Occipital lobe (tissue), 2 donors: ENCODE data around the gene PATJ. TPM values are rescaled to one million over a fixed set of nuclear protein-coding genes. Genes with fewer than 3 reads are reported as not detected.
"Not testable (repeated sequence)": the region's sequence is repeated elsewhere in the genome, so short reads cannot be mapped to it uniquely, and the experiment has no call there.

Experiments
- DNase-seq: peaks from one replicate; lab custom pipeline; 2025; lab: John Stamatoyannopoulos, UW
- total RNA-seq: library from RNA; depleted of rRNA; stranded (reverse); fragments of >200 nt; gene quantifications from one replicate; pipeline ENCODE4 v1.2.3, GENCODE V29; 2014

The PATJ gene
- total RNA-seq, 1 donor from 2014 or later = 19.2 TPM

DNA sequence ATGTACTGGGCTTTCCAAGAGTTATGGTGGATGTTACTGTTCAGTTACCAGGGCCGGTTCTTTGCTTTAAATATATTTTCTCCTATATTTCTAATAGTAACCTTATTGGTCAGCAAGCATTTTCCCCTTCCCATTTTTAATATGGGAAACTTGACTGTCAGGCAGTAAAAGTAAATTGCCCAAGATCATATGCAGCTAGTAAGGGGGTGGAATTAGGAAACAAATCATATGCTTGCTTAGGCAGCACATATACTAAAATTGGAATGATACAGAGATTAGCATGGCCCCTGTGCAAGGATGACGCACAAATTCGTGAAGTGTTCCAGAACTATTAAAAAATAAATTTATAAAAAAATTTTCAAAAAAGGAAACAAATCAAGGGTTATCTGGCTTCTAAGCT is 73.9 kb downstream of the PATJ start:
- no peak for DNase-seq

GRCh38 chr1:61818992-61819391 is 76.7 kb downstream of the PATJ start:
- no peak for DNase-seq

DNA sequence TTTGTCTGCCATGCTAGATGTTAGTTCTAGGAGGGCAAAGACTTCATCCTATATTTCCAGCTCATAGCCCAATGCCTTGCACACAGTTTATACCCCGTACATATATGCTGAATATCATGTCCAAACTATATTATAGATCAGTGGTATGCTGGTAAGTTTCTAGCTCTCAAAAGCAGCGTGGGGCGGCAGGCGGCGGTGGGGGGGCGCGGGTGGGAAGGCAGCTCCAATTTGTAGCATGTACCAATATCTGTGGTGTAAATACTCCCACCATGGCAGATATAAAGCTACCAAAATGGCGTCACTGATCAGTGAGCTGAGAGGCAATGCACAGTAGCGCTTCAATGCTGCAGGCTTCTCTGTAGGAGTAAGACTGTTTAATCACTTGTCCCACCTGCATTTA is 77.1 kb downstream of the PATJ start:
- DNase-seq = no peak

GRCh38 chr1:61825393-61825792 is 83.1 kb downstream of the PATJ start:
- no peak for DNase-seq

DNA sequence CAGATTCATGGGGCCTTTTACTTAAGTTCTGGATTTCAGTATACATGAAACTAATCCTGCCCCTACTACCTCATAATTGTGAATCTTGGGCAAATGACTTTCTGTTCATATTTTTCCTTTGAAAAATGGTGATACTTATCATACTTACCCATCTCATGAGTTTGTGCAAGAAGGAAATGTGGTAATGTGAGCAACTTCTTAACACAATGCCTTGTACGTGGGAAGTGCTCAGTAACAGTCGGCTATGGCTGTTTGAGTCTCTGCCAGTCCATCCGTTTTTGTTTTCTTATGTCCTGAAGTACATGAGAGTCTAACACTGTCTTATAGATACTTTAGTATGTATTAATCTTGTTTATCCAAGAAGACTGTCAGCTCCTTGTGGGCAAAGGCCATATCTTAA is 86.5 kb downstream of the PATJ start:
- no peak for DNase-seq

DNA sequence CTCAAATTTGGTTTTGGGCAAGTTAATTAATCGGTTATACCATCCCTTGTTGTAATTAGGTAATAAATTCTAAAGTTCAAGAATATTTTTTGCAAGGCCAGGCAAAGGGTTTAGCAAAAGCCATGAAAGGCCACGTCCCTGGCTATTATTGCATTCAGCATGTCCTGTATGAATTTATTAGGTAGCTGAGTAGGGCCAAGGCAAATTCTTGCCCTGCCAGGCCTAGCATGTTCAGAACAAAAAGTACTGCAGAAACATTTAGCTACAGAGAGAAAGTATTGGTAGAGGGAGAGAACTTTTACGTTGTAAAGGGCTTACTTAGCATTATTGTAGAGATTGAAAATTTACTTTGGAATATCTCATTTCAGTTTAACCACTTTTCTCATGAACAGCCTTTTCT is 94.4 kb downstream of the PATJ start:
- no peak for DNase-seq

- not testable (repeated sequence) for DNase-seq
These were observed 95.3 kb downstream of the PATJ start for GRCh38 chr1:61837607-61838006.

- no peak for DNase-seq
These were observed 97.4 kb downstream of the PATJ start for GRCh38 chr1:61839679-61840078.

DNA sequence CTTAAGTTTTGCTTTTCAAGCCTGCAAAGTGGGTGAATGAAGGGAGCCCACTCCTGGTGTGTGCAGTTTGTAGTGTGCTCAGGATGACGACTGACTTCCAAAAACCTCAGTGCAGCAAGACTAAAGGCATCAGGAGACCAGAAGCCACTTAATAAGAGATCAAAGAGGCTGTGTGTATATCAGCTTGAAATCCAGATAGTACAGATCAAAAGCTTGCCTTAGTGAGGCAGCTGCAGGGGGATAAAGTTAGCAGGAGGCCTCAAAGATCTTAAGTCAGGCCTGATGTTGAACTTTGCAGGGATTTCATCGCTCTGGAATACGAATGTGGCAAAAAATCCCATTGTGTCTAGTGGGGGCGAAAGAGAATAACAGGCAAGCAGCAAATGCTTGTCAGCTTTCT is 99.8 kb downstream of the PATJ start:
- DNase-seq = no peak

DNA sequence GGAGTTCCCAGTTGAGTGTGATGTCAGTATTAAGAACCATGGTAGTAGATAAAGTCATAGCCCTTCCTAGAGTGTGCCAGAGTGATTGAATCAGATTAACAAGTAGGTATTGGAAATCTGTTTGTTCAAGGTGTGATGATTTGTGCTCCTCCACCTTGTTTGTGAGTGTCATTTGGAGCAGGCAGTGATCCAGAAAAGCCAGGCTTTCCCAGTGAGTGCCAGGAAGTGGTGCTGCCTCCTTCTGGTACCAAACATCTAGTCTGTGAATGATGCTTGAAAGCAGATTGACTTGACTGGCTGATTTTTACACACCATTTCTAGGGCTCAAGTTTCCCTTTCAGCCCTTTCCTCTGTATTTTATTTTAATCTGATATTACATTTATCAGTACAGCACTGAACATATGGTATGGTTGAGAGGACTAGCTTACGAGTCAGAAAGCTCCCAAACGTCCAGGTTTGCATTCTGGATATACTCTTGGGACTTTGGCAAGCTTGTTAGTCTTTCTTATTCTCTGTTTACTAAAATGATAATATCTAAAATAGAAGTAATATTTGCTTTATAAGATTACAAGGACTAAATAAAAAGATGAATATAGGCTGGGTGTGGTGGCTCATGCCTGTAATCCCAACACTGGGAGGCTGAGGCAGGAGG is 100.7 kb downstream of the PATJ start:
- DNase-seq = no peak

DNA sequence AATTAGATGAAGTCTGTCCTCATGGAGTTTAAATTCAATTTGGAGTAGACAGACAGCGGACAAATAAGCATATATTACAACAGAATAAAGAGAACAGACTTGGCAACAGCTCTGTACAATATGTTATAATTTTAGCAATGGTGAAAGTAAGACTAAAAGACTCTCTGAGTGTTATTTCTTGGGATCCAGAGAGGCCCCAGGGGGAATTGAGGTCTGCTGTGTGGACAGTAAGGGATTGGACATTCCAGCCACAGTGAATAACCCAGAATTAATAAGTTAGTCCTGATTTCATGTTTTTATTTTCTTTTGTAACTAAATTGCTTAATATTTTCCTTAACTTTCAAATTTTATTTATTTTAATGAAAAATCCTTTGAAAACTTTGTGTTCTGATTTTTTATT is 101.7 kb downstream of the PATJ start:
- DNase-seq = no peak

- not testable (repeated sequence) for DNase-seq
These were observed 102.4 kb downstream of the PATJ start for GRCh38 chr1:61844664-61845063.

DNA sequence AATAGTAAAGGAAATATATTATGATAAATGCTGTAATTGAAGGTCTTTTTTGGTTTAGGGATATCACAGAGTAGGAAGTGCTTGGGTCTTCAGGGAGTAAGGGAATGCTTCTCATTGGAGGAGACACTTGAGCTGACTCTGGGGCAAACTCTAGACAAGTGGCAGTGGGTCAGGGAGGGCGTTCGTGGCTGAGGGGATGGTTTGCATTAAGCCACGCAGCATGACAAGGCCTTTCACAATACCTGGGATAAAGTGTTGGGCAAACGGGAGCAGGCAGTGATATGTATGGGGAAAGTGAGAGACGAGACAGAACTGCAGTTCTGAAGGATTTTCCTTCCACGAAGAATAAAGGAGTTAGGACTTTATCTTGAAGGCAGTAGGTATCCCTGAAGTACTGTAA is 109.0 kb downstream of the PATJ start:
- DNase-seq = no peak

DNA sequence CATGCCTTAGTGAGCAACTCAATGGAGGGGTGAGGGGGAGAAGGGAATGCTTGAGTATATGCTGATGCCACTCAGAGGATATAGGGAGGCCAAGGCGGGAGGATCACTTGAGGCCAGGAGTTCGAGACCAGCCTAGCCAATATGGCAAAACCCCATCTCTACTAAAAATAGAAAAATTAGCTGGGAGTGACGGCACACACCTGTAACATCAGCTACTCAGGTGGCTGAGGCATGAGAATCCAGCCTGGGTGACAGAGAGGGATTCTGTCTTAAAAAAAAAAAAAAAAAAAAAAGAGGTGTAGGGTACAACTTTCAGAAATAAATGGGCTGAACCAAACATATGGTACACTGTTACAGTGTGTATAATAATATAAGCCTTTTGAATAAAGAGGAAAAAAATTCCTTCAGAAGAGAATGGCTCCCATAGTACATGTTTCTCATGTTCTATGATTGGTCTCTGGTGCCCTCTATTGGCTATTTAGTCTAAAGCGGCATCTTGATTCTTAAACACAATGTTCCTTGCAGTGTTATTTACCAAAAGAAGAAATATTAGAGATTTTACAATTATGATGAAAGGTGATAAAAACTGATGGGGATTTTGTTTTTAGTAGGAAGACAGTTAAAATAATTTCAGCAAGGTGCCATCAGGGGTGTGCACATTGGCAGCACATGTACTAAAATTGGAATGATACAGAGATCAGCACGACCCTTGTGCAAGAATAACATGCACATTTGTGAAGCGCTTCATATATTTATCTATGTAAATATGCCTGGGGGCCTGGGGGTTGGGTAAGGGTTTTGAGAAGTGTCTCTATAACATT is 109.8 kb downstream of the PATJ start:
- DNase-seq = no peak

DNA sequence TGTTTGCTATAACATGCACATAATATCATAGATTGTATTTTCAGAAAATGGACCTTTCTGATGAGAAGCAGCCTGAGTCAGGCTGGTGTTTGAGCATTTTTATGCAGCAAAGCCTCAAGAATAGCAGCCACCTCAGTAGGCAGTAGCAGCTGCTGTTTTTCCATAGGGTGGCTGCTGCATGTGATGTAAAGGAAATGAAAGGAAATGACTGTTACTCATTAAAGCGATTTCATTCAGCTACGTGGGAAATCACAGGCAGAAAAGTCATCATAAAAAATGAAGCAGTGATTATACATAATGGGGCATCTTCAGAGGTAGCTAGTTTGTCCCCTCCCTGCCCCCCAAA is 110.4 kb downstream of the PATJ start:
- peak; percentile 3 for DNase-seq

DNA sequence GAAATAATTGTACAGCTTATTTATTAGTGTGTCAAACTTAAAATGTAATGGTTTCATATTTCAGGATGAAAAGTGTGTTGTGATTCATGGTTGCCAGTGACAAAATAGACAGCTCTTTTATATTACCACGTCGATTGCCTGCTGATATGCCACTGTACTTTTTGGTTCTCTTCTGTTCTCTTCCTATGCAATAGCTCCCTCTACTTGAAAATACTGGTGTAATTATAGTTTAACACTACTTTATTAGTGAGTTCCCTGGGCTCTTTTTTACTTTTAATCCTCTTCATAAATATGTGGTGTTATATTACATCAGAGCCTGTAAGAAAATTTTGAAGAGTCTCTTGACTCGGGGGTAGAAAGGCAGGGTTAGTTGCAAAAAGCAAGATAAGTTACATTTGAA is 111.3 kb downstream of the PATJ start:
- no peak for DNase-seq

- DNase-seq = no peak
These were observed 122.2 kb downstream of the PATJ start for GRCh38 chr1:61864489-61864888.

DNA sequence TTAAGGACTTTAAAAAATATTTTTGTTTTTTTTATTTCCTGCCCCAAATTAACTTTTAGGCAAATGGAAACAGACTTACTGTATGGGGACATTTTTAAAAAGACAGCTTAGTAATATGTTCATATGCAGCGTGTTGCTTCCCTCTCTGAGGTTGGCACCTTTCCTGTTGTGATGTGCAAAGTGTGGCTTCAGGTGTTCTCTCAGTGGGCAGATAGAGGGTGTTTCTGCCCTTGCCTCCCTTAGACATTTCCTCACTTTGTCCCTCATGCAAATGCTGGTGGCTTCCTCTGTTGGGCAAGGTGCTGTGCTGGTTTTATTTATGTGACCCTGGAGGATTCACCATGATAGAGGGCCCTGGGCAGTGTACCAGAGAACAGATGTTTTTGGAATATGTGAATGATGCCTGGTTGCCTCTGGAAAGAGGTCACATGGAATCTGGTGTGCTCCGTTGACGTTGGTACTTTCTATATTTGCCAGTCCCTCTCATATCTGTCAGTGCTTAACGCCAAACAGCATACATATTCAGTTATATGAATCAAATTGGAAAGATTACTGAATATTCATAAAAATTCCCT is 123.5 kb downstream of the PATJ start:
- DNase-seq = no peak

GRCh38 chr1:61869691-61870109 is 127.4 kb downstream of the PATJ start:
- DNase-seq = no peak

GRCh38 chr1:61872206-61872605 is 129.9 kb downstream of the PATJ start:
- no peak for DNase-seq

DNA sequence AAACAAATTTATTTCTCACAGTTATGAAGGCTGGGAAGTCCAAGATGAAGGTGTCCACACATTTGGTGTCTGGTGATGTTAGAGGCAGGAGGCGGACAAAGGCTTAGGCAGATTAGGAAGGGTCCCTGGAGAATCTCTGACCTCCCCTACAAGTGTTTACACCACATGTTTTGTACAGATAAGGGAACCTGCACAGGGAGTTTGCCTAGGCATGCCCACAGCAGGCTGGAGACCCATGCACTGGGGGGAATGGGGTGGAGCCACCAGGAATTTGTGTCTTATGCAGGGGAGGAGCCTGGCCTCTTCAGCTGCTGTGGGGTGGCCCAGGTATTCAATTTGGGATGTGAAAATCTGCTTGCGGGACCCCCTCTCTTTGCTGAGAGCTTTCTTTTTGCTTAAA is 131.3 kb downstream of the PATJ start:
- DNase-seq = no peak

DNA sequence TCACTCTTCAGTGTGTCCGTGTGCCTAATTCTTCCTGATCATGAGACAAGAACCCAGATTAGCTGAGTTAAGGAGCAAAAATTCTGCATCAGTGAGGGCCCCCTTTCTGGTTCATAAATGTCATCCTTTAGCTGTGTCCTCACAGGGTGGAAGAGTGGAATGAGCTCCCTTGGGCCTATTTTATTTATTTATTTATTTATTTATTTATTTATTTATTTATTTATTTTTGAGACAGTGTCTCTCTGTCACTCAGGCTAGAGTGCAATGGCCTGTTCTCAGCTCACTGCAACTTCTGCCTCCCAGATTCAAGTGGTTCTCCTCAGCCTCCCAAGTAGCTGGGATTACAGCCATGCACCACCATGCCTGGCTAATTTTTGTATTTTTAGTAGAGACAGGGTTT is 131.7 kb downstream of the PATJ start:
- DNase-seq = no peak

DNA sequence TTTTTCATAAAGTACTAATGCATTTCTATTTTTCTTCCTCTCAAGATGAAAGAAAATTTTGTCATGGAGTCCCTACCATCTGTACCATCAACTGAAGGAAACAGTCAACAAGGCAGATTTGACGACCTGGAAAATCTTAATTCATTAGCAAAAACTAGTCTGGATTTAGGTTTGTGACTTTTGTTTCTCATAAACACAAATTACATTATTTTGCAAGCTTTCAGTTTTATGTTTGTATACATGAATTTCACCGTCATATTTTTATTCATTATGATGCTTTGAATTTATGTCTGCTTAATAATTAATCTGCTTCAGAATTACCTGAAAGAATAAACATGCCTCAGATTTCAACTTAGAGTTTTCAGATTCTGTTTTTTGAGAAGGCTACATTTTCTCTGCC is 132.9 kb downstream of the PATJ start:
- no peak for DNase-seq
